CD14-positive monocyte (primary cell): Measurements from ENCODE around the gene GABBR2. TPM values are rescaled to one million over a fixed set of nuclear protein-coding genes. Genes with fewer than 3 reads are reported as not detected.
A peak's percentile ranks its signal among the peaks of the same experiment; 100 is the strongest.

Experiments used
- DNase-seq, 3 donors: peaks; one replicate each; pipeline ENCODE4 v3.0.0-alpha.2; 2011 to 2022
- H2AFZ ChIP-seq: 2 replicates; pipeline ENCODE4 v1.6.0; 2012; ENCODE audit warnings: mild to moderate bottlenecking, low read depth, low read length, inconsistent platforms; ENCODE audit not compliant: insufficient read depth, poor library complexity, severe bottlenecking
- H3K27ac ChIP-seq, 2 donors: 1 replicate in 1 of 2; 2 replicates in 1 of 2; pipeline ENCODE4 v1.5.1; 2012 to 2013; ENCODE audit warnings: low read length in 2 of 2, control low read depth in 1 of 2, inconsistent platforms in 1 of 2, low read depth in 1 of 2, mild to moderate bottlenecking in 1 of 2
- H3K27me3 ChIP-seq, 2 donors: one replicate each; pipeline versions ENCODE4 v1.6.0 to v1.6.1; 2011 to 2013; ENCODE audit warnings: low read length in 2 of 2; ENCODE audit not compliant: control insufficient read depth in 2 of 2, insufficient read depth in 2 of 2
- H3K36me3 ChIP-seq, 2 donors: replicated peaks in 1 of 2; 1 replicate in 1 of 2; 2 replicates in 1 of 2; pipeline versions ENCODE4 v1.5.1 to v1.6.1; 2012 to 2013; ENCODE audit warnings: low read length in 2 of 2, control low read depth in 1 of 2, inconsistent platforms in 1 of 2, mild to moderate bottlenecking in 1 of 2; ENCODE audit not compliant: insufficient read depth in 2 of 2, control insufficient read depth in 1 of 2
- H3K4me1 ChIP-seq, 2 donors: 1 replicate in 1 of 2; 2 replicates in 1 of 2; pipeline versions ENCODE4 v1.5.1 to v1.6.1; 2012 to 2013; ENCODE audit warnings: low read length in 2 of 2, control low read depth in 1 of 2, inconsistent platforms in 1 of 2, mild to moderate bottlenecking in 1 of 2, moderate library complexity in 1 of 2; ENCODE audit not compliant: insufficient read depth in 2 of 2, control insufficient read depth in 1 of 2
- H3K4me2 ChIP-seq: replicated peaks from 2 replicates; pipeline ENCODE3; 2012; ENCODE audit warnings: low read length, moderate library complexity, mild to moderate bottlenecking; ENCODE audit not compliant: poor library complexity, severe bottlenecking; ENCODE audit errors: extremely low read depth
- H3K4me3 ChIP-seq, 3 experiments: fragments of 200-600 bp in 1 of 3; sonication (generic) in 1 of 3; replicated peaks in 1 of 3; 1 replicate in 2 of 3; 2 replicates in 1 of 3; pipeline ENCODE4 v1.5.1; 2011 to 2013; ENCODE audit warnings: low read length in 3 of 3, mild to moderate bottlenecking in 3 of 3, control low read depth in 2 of 3, low read depth in 2 of 3, inconsistent platforms in 1 of 3, moderate library complexity in 1 of 3
- H3K79me2 ChIP-seq: 2 replicates; pipeline ENCODE4 v1.6.0; 2012; ENCODE audit warnings: mild to moderate bottlenecking, control low read depth, inconsistent platforms, low read length, moderate library complexity; ENCODE audit not compliant: insufficient read depth
- H3K9ac ChIP-seq: 2 replicates; pipeline ENCODE4 v1.6.0; 2017; ENCODE audit warnings: low read length, mild to moderate bottlenecking; ENCODE audit not compliant: insufficient read depth, poor library complexity, severe bottlenecking
- H3K9me3 ChIP-seq, 2 donors: replicated peaks in 1 of 2; 1 replicate in 1 of 2; 2 replicates in 1 of 2; pipeline versions ENCODE4 v1.5.1 to v1.6.1; 2012 to 2013; ENCODE audit warnings: low read length in 2 of 2, control low read depth in 1 of 2; ENCODE audit not compliant: control insufficient read depth in 1 of 2, insufficient read depth in 1 of 2
- H4K20me1 ChIP-seq: 2 replicates; pipeline ENCODE4 v1.6.0; 2012; ENCODE audit warnings: mild to moderate bottlenecking, low read length, control low read depth, moderate library complexity; ENCODE audit not compliant: insufficient read depth
- H3K27ac Mint-ChIP-seq, 7 donors: one replicate each; pipeline ENCODE4 v1.8.0; 2020; ENCODE audit warnings: mild to moderate bottlenecking in 7 of 7, mixed read lengths in 7 of 7, moderate library complexity in 6 of 7, inconsistent platforms in 2 of 7
- H3K27me3 Mint-ChIP-seq, 3 donors: one replicate each; pipeline ENCODE4 v1.8.0; 2021 to 2022; ENCODE audit warnings: low read depth in 3 of 3, mild to moderate bottlenecking in 3 of 3, mixed read lengths in 3 of 3, moderate library complexity in 3 of 3, inconsistent platforms in 1 of 3
- H3K36me3 Mint-ChIP-seq, 2 donors: one replicate each; pipeline ENCODE4 v1.8.0; 2020; ENCODE audit warnings: mixed read lengths in 2 of 2, inconsistent platforms in 1 of 2, mild to moderate bottlenecking in 1 of 2
- H3K4me1 Mint-ChIP-seq: one replicate; pipeline ENCODE4 v1.8.0; 2020; ENCODE audit warnings: mild to moderate bottlenecking, mixed read lengths
- H3K4me3 Mint-ChIP-seq, 2 donors: one replicate each; pipeline ENCODE4 v1.8.0; 2020; ENCODE audit warnings: mild to moderate bottlenecking in 2 of 2, mixed read lengths in 2 of 2, moderate library complexity in 1 of 2
- H3K9me3 Mint-ChIP-seq, 7 donors: one replicate each; pipeline ENCODE4 v1.8.0; 2020 to 2022; ENCODE audit warnings: mixed read lengths in 7 of 7, mild to moderate bottlenecking in 6 of 7, moderate library complexity in 6 of 7, inconsistent platforms in 2 of 7
- CTCF ChIP-seq: fragments of 200-600 bp; IDR thresholded peaks from one replicate; pipeline ENCODE4 v1.8.0; 2022; ENCODE audit warnings: antibody characterized with exemption, mild to moderate bottlenecking
- WGBS: methylation state at CpG from one replicate; pipeline ENCODE4 v1.1.5; 2013; ENCODE audit warnings: missing lambda C conversion rate; ENCODE audit not compliant: insufficient coverage; 5-methylcytosine and 5-hydroxymethylcytosine counted together
- intact Hi-C, 2 donors: fragments of 100-400 bp; cut with micrococcal nuclease; formaldehyde crosslinking; loops; one replicate each; pipeline versions ENCODE4 v1.15.0 to v1.15.1; 2023
- polyA plus RNA-seq, 3 donors: library from polyadenylated mRNA; depleted of rRNA in 1 of 3; unstranded in 2 of 3; stranded (reverse) in 1 of 3; fragments of 300-500 nt in 2 of 3; fragments of >200 nt in 1 of 3; fragmentation: Illumina TruSeq in 2 of 3; gene quantifications; 1 replicate in 2 of 3; 2 replicates in 1 of 3; pipeline ENCODE4 v1.2.3, GENCODE V29; 2012 to 2021

GABBR2 gene
- polyA plus RNA-seq, 3 donors, result not detected

GRCh38 chr9:98707166-98708102 is 1.3 kb downstream of the GABBR2 start:
- Histone ChIP-seq H3K9me3 (peaks cover 0 to 11% of the 10 kb centered on the region in 2 donors), H3K27ac (no peak overlapping the region), H3K4me3 (no peak overlapping the region), H2AFZ (peak overlapping the region; percentile 8), H3K4me1 (peaks cover 0 to 7% of the 10 kb centered on the region in 2 donors), H3K27me3 (peaks cover 48 to 79% of the 10 kb centered on the region in 2 donors), H4K20me1 (no peaks in the 10 kb centered on the region), H3K4me2 (no peak overlapping the region), H3K79me2 (no peaks in the 10 kb centered on the region), H3K9ac (no peak overlapping the region), H3K36me3 (no peaks in the 10 kb centered on the region)
- H3K36me3 Mint-ChIP-seq, result no peaks in the 10 kb centered on the region
- no peak overlapping the region for H3K27ac Mint-ChIP-seq
- WGBS, result 5% methylated on average over 78 of the region's 79 CpGs
- intact Hi-C loops, result no loop called here
- no peak for TF ChIP-seq CTCF
- H3K4me3 Mint-ChIP-seq, result peak overlapping the region in 1 of 2 donors; percentile 82
- peaks cover 0 to 16% (median 3%) of the 10 kb centered on the region in 7 donors for H3K9me3 Mint-ChIP-seq
- peaks cover 74 to 87% (median 77%) of the 10 kb centered on the region in 3 donors for H3K27me3 Mint-ChIP-seq
- peaks cover 9% of the 10 kb centered on the region for H3K4me1 Mint-ChIP-seq
- no peak for DNase-seq

DNA sequence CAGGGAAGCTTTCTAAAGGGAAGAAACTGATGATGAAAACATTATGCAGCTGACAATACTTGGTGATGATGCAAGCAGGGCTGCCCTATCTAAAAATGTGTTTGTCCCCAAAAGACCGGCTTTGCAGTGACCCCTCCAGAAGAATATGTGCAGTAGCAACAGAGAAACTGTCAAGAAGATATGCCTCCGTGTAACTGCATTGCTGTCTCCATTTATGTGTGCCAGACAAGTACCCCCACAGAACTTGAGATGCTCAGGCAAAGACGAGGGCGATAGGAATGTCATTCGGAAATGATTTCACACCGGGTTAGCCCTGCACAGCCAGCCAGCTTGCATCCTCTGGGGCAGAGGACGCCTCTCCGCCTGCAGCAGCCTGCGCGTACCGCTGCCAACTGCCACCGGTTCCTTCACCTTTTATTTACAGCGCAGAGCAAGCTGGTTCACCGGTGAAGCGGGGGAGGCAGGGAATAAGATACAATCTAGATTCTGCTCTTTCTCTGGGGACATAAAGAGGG is 2.0 kb downstream of the GABBR2 start:
- Histone ChIP-seq H3K4me3 (no peak overlapping the region), H3K4me1 (peaks cover 0 to 7% of the 10 kb centered on the region in 2 donors), H3K9ac (no peak overlapping the region), H3K9me3 (peaks cover 0 to 11% of the 10 kb centered on the region in 2 donors), H3K27ac (no peak overlapping the region), H3K27me3 (peaks cover 47 to 71% of the 10 kb centered on the region in 2 donors), H3K4me2 (no peak overlapping the region), H3K79me2 (no peaks in the 10 kb centered on the region), H4K20me1 (no peaks in the 10 kb centered on the region), H3K36me3 (no peaks in the 10 kb centered on the region), H2AFZ (no peak overlapping the region)
- Mint-ChIP-seq H3K27ac (no peak overlapping the region), H3K27me3 (peaks cover 70 to 85% (median 71%) of the 10 kb centered on the region in 3 donors), H3K4me1 (peaks cover 9% of the 10 kb centered on the region), H3K9me3 (peaks cover 0 to 16% (median 4%) of the 10 kb centered on the region in 7 donors), H3K36me3 (no peaks in the 10 kb centered on the region), H3K4me3 (peak overlapping the region in 1 of 2 donors; percentile 67)
- no peak for TF ChIP-seq CTCF
- WGBS, result 3% methylated on average over 12 of the region's 15 CpGs
- intact Hi-C loops, result no loop called here
- DNase-seq, result no peak
